ENCODE data around the gene VEGFB.

DNA sequence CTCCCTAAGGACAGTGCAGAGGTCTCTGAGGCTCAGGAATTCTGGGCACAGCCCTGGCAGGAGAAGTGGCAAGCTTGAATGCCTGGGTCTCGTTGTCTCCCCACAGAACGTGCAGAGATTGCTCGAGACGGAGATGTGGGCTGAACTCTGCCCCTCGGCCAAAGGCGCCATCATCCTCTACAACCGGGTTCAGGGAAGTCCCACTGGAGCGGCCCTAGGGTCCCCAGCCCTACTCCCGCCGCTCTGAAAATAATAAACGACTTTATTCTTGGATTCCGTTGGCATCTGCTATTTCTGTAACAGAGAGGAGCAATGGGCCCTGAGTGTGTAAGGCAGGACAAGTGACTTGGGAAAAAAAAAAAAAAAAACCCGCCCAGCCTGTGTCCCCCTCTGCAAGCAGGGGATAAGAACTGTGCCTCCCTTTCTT lies 4.6 kb upstream of the VEGFB start:
- TF ChIP-seq, protein P1, sequence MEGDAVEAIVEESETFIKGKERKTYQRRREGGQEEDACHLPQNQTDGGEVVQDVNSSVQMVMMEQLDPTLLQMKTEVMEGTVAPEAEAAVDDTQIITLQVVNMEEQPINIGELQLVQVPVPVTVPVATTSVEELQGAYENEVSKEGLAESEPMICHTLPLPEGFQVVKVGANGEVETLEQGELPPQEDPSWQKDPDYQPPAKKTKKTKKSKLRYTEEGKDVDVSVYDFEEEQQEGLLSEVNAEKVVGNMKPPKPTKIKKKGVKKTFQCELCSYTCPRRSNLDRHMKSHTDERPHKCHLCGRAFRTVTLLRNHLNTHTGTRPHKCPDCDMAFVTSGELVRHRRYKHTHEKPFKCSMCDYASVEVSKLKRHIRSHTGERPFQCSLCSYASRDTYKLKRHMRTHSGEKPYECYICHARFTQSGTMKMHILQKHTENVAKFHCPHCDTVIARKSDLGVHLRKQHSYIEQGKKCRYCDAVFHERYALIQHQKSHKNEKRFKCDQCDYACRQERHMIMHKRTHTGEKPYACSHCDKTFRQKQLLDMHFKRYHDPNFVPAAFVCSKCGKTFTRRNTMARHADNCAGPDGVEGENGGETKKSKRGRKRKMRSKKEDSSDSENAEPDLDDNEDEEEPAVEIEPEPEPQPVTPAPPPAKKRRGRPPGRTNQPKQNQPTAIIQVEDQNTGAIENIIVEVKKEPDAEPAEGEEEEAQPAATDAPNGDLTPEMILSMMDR (IDR thresholded peaks at IDR 0.05 in 2 of 3, conservative IDR thresholded peaks at IDR 0.05 in 1 of 3; ENCODE audit: borderline replicate concordance in 1 of 3, insufficient read depth in 1 of 3, low read depth in 2 of 3, low read length in 2 of 3), result no peak
- TF ChIP-seq EZH2 (IDR thresholded peaks at IDR 0.05) (no peak), ZNF274 (IDR thresholded peaks at IDR 0.05; ENCODE audit: low read depth, low read length) (no peak), RAD21 (IDR thresholded peaks at IDR 0.05; ENCODE audit: low read depth) (no peak), POLR2AphosphoS5 (IDR thresholded peaks at IDR 0.05; ENCODE audit: low read depth, low read length) (no peak), EZH2phosphoT487 (IDR thresholded peaks at IDR 0.05; ENCODE audit: borderline replicate concordance) (no peak)
